ENCODE data around the gene NUP210. TPM values are rescaled to one million over a fixed set of nuclear protein-coding genes. Genes with fewer than 3 reads are reported as not detected.

NUP210 gene
- total and polyA plus RNA-seq, 2 experiments from 2014 or later: 13.8 to 73.9 TPM

DNA sequence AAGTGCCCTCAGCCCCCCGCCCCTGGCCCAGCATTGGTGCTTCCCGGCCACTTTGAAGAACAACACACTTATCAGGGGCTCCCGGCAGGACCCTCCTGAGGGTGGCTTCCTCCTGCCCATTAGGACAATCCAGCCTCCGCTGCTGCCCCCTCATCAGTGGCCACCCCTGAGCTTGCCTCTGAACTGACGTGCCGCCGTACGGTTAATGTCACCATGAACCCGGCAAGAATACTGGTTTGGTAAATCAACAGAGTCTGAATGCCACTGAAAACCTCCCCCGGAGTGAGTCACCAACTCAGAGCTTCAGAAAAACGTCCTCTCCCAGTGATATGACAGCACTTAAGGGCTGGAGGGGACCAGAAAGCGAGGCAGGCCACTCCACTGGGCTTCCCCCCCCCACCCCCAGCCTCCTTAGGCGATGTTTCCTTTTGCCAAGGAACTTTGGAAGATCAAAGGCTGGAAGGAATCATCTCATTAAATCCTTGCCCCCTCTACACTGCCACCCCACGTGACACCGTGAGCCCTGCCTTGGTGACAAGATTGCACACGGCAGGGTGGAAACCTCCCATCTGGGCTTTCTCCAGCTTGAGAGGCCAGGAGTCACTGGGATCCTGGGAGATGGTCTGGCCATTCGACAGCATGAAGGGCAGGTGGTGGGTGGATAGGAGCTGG is 142.1 kb downstream of the NUP210 start:
- H3K27ac Mint-ChIP-seq: no peak overlapping the region
- TF ChIP-seq STAT1 (IDR thresholded peaks at IDR 0.05; ENCODE audit: unreplicated experiment) (no peak), EZH2phosphoT487 (IDR thresholded peaks at IDR 0.05; ENCODE audit: unreplicated experiment) (no peak), JUNB (IDR thresholded peaks at IDR 0.05; ENCODE audit: unreplicated experiment) (no peak), CREB1 (CRISPR knock-in tag; IDR thresholded peaks at IDR 0.05; ENCODE audit: low read depth) (no peak)
- H3K9me2 ChIP-seq (ENCODE audit: insufficient read depth): no peaks in the 10 kb centered on the region
- H3K4me1 Mint-ChIP-seq: peaks cover 20% of the 10 kb centered on the region
- H4K20me1 ChIP-seq (replicated peaks; ENCODE audit: insufficient read depth): no peaks in the 10 kb centered on the region
- peaks cover 20% of the 10 kb centered on the region for H3K27me3 Mint-ChIP-seq (ENCODE audit: insufficient read depth, low read depth, poor library complexity)
- ATAC-seq: no peak
- DNase-seq (ENCODE audit: low spot score): no peak
- peaks cover 5% of the 10 kb centered on the region for H3K4me1 ChIP-seq (ENCODE audit: insufficient read depth)
- H3K9me3 Mint-ChIP-seq: no peaks in the 10 kb centered on the region
- H3K79me2 ChIP-seq (replicated peaks; ENCODE audit: insufficient read depth): no peaks in the 10 kb centered on the region
- H3K27ac ChIP-seq (ENCODE audit: low read depth): no peak overlapping the region
- H3K36me3 Mint-ChIP-seq (ENCODE audit: low read depth): no peaks in the 10 kb centered on the region; the same call in 2 of the 3 replicates
- H3K4me3 Mint-ChIP-seq: no peak overlapping the region
- no peak overlapping the region for H2AFZ ChIP-seq
- H3K27me3 ChIP-seq (ENCODE audit: insufficient read depth): peaks cover 16% of the 10 kb centered on the region
- no peaks in the 10 kb centered on the region for H3K36me3 ChIP-seq (ENCODE audit: insufficient read depth)
- H3K4me3 ChIP-seq: no peak overlapping the region
- no peak overlapping the region for H3K4me2 ChIP-seq
- H3F3A ChIP-seq (replicated peaks; ENCODE audit: low read depth): no peaks in the 10 kb centered on the region

DNA sequence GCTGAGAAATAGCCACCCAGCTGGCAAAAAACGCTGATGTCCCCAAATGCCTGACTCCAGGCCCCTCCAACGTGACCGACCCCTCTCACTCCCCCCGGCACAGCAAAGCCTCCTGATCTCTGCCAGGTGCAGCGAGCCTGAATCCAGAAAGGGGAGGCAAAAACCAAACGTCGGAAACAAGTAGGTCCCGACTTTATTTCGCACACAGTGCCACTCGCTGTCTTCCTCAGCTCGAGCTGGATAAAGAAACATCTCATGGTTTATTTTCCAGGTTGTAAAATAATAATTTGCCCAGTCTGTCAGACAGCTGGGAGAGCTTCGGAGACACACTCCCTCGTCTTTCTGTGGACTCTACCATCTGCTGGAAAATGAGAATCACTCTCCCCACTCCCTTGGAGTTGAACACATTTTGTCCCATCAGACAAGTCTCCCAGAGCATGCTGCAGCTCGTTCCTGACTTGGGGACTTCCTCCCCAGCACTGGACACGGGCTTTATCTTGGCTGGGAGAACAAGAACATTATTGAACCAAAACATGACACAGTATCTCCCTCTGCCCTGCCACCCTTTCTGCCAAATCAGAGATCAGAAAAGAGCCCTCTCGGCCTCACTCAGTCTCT is 142.8 kb downstream of the NUP210 start:
- Mint-ChIP-seq H3K9me3 (no peaks in the 10 kb centered on the region), H3K36me3 (ENCODE audit: low read depth) (no peaks in the 10 kb centered on the region; the same call in 2 of the 3 replicates), H3K27me3 (ENCODE audit: insufficient read depth, low read depth, poor library complexity) (peaks cover 20% of the 10 kb centered on the region), H3K27ac (no peak overlapping the region), H3K4me1 (peaks cover 20% of the 10 kb centered on the region), H3K4me3 (no peak overlapping the region; the same call in 2 of the 3 replicates)
- DNase-seq (ENCODE audit: low spot score) (no peak), ATAC-seq (no peak)
- no peak overlapping the region for H3K27ac ChIP-seq (ENCODE audit: low read depth)
- no peaks in the 10 kb centered on the region for H3K36me3 ChIP-seq (ENCODE audit: insufficient read depth)
- H3K4me1 ChIP-seq (ENCODE audit: insufficient read depth): peaks cover 5% of the 10 kb centered on the region
- H3F3A ChIP-seq (replicated peaks; ENCODE audit: low read depth): no peaks in the 10 kb centered on the region
- no peaks in the 10 kb centered on the region for H3K79me2 ChIP-seq (replicated peaks; ENCODE audit: insufficient read depth)
- no peaks in the 10 kb centered on the region for H3K9me2 ChIP-seq (ENCODE audit: insufficient read depth)
- TF ChIP-seq EZH2phosphoT487 (IDR thresholded peaks at IDR 0.05; ENCODE audit: unreplicated experiment) (no peak), NANOG (IDR thresholded peaks at IDR 0.05; ENCODE audit: borderline replicate concordance) (no peak), JUNB (IDR thresholded peaks at IDR 0.05; ENCODE audit: unreplicated experiment) (no peak)
- TF ChIP-seq, protein P1, sequence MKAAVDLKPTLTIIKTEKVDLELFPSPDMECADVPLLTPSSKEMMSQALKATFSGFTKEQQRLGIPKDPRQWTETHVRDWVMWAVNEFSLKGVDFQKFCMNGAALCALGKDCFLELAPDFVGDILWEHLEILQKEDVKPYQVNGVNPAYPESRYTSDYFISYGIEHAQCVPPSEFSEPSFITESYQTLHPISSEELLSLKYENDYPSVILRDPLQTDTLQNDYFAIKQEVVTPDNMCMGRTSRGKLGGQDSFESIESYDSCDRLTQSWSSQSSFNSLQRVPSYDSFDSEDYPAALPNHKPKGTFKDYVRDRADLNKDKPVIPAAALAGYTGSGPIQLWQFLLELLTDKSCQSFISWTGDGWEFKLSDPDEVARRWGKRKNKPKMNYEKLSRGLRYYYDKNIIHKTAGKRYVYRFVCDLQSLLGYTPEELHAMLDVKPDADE (IDR thresholded peaks at IDR 0.05): no peak
- H3K4me3 ChIP-seq: no peak overlapping the region
- no peak overlapping the region for H2AFZ ChIP-seq
- H4K20me1 ChIP-seq (replicated peaks; ENCODE audit: insufficient read depth): no peaks in the 10 kb centered on the region
- H3K4me2 ChIP-seq: no peak overlapping the region
- H3K27me3 ChIP-seq (ENCODE audit: insufficient read depth): peaks cover 14% of the 10 kb centered on the region

DNA sequence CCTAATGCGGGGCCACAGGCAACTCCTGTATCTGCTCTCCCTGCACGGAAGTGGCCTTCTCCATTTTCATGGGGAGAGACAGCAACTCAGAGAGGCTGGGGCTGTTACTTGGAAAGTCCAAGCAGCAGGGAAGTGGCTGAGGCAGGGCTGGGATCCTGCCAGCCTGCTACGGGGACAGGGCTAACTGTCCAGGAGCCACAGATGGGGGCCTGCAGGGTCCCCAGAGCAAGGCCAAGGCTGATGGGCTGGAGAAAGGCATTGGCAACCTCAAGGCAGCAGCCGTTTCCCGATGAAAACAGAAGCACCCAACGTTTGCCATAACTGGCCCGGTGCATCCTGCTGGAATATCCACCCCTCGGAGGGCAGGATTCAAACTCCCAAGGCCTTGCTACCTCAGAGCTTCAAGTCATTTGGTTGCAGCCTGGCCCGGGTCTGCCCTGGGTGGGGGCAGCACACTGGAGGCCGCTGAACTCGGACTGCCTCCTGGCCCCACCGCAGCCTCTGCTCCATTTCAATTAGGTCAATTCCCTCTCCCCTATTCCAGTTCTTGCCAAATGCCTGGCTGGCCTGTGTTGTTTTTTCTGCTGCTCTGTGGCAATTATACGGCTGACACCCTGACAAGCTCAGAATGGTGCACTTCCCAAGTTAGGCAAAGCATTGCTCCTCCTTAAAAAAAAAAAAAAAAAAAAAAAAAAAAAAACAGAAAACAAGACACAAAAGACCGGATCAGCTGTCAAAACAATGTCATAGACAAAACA is 143.5 kb downstream of the NUP210 start:
- Histone ChIP-seq H3F3A (replicated peaks; ENCODE audit: low read depth) (no peaks in the 10 kb centered on the region), H3K27ac (ENCODE audit: low read depth) (no peak overlapping the region), H4K20me1 (replicated peaks; ENCODE audit: insufficient read depth) (no peaks in the 10 kb centered on the region), H3K4me2 (no peak overlapping the region), H3K4me3 (no peak overlapping the region), H2AFZ (no peak overlapping the region), H3K36me3 (ENCODE audit: insufficient read depth) (no peaks in the 10 kb centered on the region), H3K27me3 (ENCODE audit: insufficient read depth) (peaks cover 7% of the 10 kb centered on the region), H3K4me1 (ENCODE audit: insufficient read depth) (peaks cover 4% of the 10 kb centered on the region), H3K79me2 (replicated peaks; ENCODE audit: insufficient read depth) (no peaks in the 10 kb centered on the region), H3K9me2 (ENCODE audit: insufficient read depth) (no peaks in the 10 kb centered on the region)
- Mint-ChIP-seq H3K4me3 (no peak overlapping the region), H3K4me1 (peaks cover 18% of the 10 kb centered on the region), H3K36me3 (ENCODE audit: low read depth) (no peaks in the 10 kb centered on the region; the same call in 2 of the 3 replicates), H3K27me3 (ENCODE audit: insufficient read depth, low read depth, poor library complexity) (peaks cover 13% of the 10 kb centered on the region), H3K27ac (no peak overlapping the region), H3K9me3 (no peaks in the 10 kb centered on the region)
- DNase-seq (ENCODE audit: low spot score) (no peak), ATAC-seq (no peak)
- TF ChIP-seq, protein P2, sequence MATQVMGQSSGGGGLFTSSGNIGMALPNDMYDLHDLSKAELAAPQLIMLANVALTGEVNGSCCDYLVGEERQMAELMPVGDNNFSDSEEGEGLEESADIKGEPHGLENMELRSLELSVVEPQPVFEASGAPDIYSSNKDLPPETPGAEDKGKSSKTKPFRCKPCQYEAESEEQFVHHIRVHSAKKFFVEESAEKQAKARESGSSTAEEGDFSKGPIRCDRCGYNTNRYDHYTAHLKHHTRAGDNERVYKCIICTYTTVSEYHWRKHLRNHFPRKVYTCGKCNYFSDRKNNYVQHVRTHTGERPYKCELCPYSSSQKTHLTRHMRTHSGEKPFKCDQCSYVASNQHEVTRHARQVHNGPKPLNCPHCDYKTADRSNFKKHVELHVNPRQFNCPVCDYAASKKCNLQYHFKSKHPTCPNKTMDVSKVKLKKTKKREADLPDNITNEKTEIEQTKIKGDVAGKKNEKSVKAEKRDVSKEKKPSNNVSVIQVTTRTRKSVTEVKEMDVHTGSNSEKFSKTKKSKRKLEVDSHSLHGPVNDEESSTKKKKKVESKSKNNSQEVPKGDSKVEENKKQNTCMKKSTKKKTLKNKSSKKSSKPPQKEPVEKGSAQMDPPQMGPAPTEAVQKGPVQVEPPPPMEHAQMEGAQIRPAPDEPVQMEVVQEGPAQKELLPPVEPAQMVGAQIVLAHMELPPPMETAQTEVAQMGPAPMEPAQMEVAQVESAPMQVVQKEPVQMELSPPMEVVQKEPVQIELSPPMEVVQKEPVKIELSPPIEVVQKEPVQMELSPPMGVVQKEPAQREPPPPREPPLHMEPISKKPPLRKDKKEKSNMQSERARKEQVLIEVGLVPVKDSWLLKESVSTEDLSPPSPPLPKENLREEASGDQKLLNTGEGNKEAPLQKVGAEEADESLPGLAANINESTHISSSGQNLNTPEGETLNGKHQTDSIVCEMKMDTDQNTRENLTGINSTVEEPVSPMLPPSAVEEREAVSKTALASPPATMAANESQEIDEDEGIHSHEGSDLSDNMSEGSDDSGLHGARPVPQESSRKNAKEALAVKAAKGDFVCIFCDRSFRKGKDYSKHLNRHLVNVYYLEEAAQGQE (IDR thresholded peaks at IDR 0.05; ENCODE audit: unreplicated experiment): no peak
- TF ChIP-seq NANOG (IDR thresholded peaks at IDR 0.05; ENCODE audit: borderline replicate concordance) (no peak), STAT1 (IDR thresholded peaks at IDR 0.05; ENCODE audit: unreplicated experiment) (no peak), CREB1 (CRISPR knock-in tag; IDR thresholded peaks at IDR 0.05; ENCODE audit: low read depth) (no peak)

Measured in GM23338 (cell line).